ENCODE results near the gene S100A10. TPM values are rescaled to one million over a fixed set of nuclear protein-coding genes. Genes with fewer than 3 reads are reported as not detected.

S100A10 gene
- total and polyA plus RNA-seq, 2 of the 4 experiments (the other 2 are of a cell fraction) = 86.0 to 277 TPM

- Histone ChIP-seq H3K14ac (replicated peaks; ENCODE audit: low read depth, low read length) (no peak overlapping the region), H4K20me1 (ENCODE audit: insufficient read depth, low read length) (0 out of 2 replicates have a peak, but pooled peaks cover 6% of the 10 kb centered on the region), H3K18ac (ENCODE audit: low read depth, low read length) (no peak overlapping the region), H2BK120ac (ENCODE audit: low read depth, low read length) (no peak overlapping the region), H3K27me3 (ENCODE audit: control insufficient read depth, insufficient read depth, low read length) (no peaks in the 10 kb centered on the region), H4K5ac (ENCODE audit: low read depth, low read length) (no peak overlapping the region), H2BK15ac (ENCODE audit: low read depth, low read length) (no peak overlapping the region), H3K4ac (ENCODE audit: low read depth, low read length) (no peak overlapping the region), H3K9me1 (ENCODE audit: insufficient read depth, low read length) (peaks cover 13% of the 10 kb centered on the region), H2AK5ac (ENCODE audit: low read depth, low read length) (no peak overlapping the region), H2BK20ac (ENCODE audit: low read depth, low read length) (no peak overlapping the region), H3K4me3 (ENCODE audit: insufficient read depth, low read depth, low read length) (no peak overlapping the region), H3K9me3 (ENCODE audit: control insufficient read depth, insufficient read depth, low read length) (no peaks in the 10 kb centered on the region), H2AK9ac (replicated peaks; ENCODE audit: low read depth, low read length, poor library complexity) (no peak overlapping the region), H2BK5ac (ENCODE audit: low read depth, low read length, poor library complexity, severe bottlenecking) (no peak overlapping the region), H3K4me2 (ENCODE audit: low read depth, low read length) (no peak overlapping the region), H4K8ac (ENCODE audit: low read depth in 2 of 2, low read length in 2 of 2) (no peak overlapping the region), H3K36me3 (ENCODE audit: control insufficient read depth, insufficient read depth, low read length) (peaks cover 20% of the 10 kb centered on the region), H3K27ac (ENCODE audit: insufficient read depth, low read length) (no peak overlapping the region), H3K79me1 (ENCODE audit: low read depth in 1 of 2, low read length in 2 of 2) (peaks cover 11 to 27% of the 10 kb centered on the region in 2 experiments; a peak in 3 of 4 replicates), H3K23ac (ENCODE audit: low read depth, low read length) (no peak overlapping the region), H3K56ac (ENCODE audit: extremely low read depth, insufficient read depth, low read length) (no peak overlapping the region), H3K4me1 (ENCODE audit: control insufficient read depth, insufficient read depth, low read length) (peaks cover 4% of the 10 kb centered on the region), H4K91ac (ENCODE audit: insufficient read depth, low read depth, low read length) (no peak overlapping the region), H2AFZ (replicated peaks; ENCODE audit: low read length, poor library complexity) (no peak overlapping the region), H3K9ac (ENCODE audit: low read depth, low read length) (no peak overlapping the region)
- no TSS peak for BruUV-seq (replicated peaks)
- CTCF ChIA-PET = no interaction called here
- intact Hi-C loops (cut with micrococcal nuclease) = no loop called here
- TF ChIP-seq NFE2L2 (IDR thresholded peaks at IDR 0.05; ENCODE audit: low read depth, low read length) (no peak), CHD1 (IDR thresholded peaks at IDR 0.05; ENCODE audit: low read depth, low read length) (no peak), ELK1 (IDR thresholded peaks at IDR 0.05; ENCODE audit: borderline replicate concordance, low read depth, low read length) (no peak), RAD21 (IDR thresholded peaks at IDR 0.05; ENCODE audit: low read length) (no peak), CEBPB (IDR thresholded peaks at IDR 0.05; ENCODE audit: low read depth, low read length) (no peak), MAZ (IDR thresholded peaks at IDR 0.05; ENCODE audit: borderline replicate concordance, low read depth, low read length) (no peak), FOS (IDR thresholded peaks at IDR 0.05; ENCODE audit: low read depth, low read length) (no peak)
- dilution Hi-C loops (cut with HindIII; ENCODE audit: low sequenced_read_pairs, unreplicated experiment) = no loop called here
- no peak for ATAC-seq (ENCODE audit: low read depth)
- in situ Hi-C loops (cut with MboI; ENCODE audit: low sequenced_read_pairs) = loop anchor here (25.0 kb wide), 1 partner anchor 667 kb away; no protein-coding TSS in a partner anchor
- POLR2A ChIA-PET (ENCODE audit: unreplicated experiment) = no interaction called here
- DNase-seq = no peak
- WGBS, 2 experiments (ENCODE audit: extremely low coverage in 2 of 2, insufficient read length in 1 of 2) = no CpG with 5 or more reads among the region's 5 CpGs
These were observed 14.7 kb downstream of the S100A10 start for GRCh38 chr1:151978922-151979321.

Measured in IMR-90 (cell line).